ENCODE measurements around the gene PAPPA2.
"Not testable (repeated sequence)": the region's sequence is repeated elsewhere in the genome, so short reads cannot be mapped to it uniquely, and the experiment has no call there.

The PAPPA2 gene

DNA sequence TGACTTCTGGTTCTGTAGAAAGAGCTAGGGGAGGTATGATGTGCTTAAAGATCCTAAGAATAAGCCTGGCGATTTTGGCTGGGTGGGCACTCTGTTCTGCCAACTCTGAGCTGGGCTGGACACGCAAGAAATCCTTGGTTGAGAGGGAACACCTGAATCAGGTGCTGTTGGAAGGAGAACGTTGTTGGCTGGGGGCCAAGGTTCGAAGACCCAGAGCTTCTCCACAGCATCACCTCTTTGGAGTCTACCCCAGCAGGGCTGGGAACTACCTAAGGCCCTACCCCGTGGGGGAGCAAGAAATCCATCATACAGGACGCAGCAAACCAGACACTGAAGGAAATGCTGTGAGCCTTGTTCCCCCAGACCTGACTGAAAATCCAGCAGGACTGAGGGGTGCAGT, 93.3 kb downstream of the PAPPA2 start:
- no peak for DNase-seq

DNA sequence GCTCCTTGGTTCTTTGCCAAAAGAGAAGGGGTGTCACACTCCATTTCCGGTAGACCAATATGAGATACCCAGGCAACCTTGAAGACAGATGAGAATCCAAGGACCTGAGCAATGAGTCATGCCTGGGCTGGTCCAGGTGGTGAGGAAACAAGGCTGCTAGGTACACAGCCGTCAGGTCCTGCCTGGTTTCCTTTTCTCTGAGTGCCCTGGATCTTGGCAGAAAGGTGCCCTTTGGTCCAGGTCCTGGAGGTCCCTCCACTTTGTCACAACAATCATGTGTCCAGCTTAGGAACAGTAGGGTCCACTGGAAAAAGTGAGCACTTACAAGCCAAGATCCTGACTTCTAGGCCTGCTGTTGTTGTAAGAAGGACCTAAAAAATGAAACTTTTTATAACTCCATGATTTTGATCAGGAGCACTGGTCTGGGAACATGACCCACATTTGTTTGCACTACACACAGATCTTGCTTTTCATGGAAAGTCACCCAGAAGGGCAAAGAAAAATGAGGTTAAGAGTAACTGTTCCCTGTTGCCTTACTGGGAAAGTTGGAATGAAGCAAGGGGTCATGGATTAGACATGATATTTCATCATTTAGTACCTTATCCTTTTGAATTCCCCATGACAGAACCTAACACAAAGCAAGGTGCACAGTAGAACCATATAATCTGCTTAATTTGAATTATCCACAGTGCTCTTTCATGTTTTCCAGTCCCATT, 94.7 kb downstream of the PAPPA2 start:
- no peak for DNase-seq

DNA sequence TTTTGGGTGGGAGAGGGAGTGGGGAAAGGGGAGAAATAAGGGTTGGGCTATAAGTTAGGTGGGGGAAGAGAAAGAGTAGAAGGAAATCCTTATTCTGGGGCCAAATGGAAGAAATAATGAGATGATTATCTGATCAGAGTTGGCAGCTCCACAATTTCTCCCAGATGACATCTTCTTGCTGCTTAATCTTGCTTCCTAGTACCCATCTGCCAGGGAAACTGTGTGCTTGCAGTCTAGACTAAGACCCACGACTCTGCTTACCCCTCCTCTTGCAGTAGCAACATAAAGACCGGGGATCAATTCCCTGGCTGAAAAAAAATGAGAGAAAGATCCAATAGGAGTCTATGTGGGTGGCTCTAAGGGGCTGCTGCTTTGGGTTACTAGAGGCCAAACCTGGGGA, 95.6 kb downstream of the PAPPA2 start:
- no peak for DNase-seq

DNA sequence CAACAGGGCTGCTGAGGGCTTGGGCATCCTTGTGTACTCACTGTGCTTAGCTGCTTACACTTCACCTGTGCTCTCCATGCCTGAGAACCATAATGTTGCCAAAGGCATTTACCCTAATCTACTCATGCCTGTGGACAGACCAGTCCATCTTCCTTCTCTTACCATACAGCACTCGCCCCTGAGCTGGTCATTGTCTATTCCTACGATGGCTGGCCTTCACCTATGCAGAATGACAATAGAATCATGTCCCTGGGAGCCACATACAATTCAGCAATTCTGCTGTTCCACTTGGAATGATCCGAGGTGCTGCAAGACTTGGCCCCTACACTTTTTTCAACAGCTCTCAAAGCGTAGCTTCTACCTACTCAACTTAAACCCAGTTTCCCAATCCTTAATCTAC, 96.5 kb downstream of the PAPPA2 start:
- no peak for DNase-seq

DNA sequence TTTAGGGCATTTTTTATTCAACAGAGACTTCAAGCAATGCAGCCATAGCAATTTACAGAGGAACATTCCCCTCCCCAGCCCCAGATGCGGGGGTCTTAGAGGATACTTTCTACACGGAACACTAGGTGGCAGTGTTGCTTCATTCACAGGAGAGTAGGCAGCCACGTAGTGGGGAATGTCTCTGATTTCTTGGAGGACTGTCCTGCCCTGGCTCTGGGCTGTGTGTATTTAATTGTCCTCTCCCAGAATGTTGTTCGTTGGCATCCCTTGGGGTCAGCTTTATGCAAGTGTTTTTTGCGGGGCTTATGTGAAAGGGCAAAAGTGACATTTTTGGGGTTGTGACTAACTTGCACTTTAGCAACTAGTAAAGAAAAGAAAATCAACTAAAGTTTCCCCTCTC, 96.9 kb downstream of the PAPPA2 start:
- DNase-seq, result no peak

DNA sequence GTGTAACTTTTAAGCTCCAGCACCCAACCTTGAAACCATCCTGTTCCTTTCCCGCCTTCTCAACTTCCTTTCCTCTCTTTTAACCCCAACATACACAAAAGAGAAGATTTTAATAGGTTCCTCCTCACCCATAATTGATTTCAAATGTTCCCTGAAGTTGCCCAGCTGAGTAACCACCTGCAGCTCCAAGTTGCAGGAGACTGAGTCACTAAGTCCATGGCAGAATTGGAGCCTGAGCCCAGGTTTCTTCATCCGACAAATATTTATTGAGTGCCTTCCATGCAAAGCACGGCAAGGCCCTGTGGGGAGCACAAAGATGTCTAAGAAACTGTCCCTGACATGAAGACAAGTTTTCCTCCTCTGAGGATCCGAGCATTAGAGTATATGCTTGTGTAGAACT, 97.7 kb downstream of the PAPPA2 start:
- no peak for DNase-seq

DNA sequence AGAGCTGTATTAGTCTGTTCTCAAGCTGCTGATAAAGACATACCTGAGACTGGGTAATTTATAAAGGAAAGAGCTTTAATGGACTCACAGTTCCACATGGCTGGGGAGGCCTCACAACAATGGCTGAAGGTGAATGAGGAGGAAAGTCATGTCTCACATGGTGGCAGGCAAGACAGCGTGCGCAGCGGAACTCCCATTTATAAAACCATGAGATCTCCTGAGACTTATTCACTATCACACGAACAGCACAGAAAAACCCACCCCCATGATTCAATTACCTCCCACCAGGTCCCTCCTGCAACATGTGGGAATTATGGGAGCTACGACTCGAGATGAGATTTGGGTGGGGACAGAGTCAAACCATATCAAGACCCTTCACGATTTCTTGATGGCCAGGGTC, 98.8 kb downstream of the PAPPA2 start:
- DNase-seq, result not testable (repeated sequence)

DNA sequence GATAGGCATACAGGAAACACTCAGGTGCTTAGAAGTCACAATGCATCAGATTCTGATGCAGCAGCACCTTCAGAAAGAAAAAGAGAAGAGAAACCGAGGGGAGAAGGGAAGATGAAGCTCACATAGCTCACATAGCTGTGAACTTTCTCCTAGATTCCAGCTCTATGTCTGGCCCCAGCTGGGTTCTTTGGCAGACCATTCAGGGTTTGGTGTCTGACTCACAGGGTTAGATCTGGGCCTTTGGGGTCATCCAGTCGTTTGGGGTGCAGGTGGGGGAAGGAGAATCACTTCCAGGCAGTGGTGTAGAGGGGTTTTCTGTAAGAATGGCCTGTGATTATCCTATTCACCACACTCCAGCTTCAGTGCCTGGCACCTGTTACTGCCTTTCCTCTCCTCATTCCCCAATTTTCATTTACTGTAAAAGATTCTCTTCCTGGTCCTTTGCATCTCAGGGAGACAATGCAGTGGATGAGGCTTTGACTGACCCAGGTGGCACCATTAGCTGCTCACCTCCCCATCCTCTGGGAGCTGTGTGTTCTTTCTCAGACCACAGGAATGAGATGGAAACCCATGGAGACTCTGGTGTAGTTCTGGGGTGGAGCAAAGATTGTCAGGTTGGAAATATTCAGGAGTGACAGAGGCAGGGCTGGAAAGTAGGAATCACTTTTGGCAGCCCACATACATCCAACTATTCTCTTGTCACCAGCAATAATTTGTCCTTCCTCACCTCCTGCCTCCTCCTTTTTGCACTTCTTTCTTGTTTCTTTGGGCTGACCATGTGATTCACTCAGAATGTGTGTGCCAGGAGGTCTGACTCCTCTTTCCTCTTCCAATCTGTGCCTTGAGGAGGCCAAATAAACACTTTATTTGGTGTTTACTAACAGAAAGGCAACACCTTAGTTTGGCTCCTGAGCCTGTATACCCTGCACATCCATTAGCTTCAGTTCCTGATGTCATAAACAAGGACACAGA, 103.3 kb downstream of the PAPPA2 start:
- no peak for DNase-seq

DNA sequence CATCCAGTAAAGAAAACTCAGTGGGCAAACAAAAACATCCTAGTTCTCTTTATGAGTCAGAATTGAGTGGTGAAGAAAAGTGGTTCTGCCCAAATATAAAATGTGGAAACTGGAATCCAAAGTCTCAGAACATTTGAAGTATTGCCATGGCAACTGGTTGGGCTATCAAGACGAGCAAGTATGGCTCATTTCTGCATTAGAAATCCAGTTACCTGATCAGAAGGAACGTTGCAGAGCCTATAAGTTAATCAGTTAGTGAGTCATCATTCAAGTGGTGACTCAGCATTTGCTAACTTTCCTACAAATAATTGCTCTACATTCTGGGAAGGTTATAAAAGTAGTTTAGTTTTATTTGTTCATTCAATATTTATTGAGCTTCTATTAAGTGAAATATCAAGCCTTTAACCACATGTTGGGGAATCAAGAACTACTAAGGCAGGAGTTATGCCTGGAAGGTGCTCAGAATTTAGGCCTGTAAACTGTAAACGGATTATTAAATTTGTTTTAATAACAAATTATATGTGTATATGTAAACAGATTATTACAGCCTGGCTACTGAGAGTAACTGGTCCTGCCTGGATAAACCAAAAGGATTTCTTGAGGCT, 104.3 kb downstream of the PAPPA2 start:
- no peak for DNase-seq

DNA sequence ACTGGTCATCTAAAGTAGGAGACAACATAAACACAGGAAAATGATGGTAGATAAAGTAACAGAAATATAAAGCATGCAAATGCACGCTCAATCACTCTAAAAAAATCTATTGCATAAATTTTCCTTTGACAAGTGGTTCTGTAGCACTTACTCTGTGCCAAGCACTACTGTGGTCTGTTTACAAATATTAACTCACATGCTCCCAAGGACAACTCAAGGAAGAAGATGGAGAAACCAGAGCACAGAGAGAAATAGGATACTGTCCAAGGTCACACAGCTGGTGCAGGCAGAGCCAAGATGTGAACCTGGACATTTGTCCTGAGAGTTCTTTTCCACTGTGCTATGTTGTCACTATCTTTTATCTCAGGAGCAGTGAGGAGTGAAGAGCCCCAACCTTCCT, 105.2 kb downstream of the PAPPA2 start:
- no peak for DNase-seq

DNA sequence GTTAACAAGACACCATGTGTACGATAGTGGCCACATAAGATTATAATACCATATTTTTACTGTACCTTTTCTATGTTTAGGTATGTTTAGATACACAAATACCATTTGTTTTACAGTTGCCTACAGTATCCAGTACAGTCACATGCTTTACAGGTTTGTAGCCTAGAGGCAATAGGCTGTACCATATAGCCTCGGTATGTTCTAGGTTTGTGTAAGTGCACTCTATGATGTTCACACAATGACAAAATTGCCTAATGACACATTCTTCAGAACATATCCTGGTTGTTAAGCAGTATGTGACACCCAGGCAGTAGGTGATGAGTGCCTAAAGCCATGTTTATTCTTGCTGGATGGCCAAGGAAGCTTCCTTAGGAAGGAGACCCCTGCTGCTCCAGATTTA, 111.8 kb downstream of the PAPPA2 start:
- no peak for DNase-seq

DNA sequence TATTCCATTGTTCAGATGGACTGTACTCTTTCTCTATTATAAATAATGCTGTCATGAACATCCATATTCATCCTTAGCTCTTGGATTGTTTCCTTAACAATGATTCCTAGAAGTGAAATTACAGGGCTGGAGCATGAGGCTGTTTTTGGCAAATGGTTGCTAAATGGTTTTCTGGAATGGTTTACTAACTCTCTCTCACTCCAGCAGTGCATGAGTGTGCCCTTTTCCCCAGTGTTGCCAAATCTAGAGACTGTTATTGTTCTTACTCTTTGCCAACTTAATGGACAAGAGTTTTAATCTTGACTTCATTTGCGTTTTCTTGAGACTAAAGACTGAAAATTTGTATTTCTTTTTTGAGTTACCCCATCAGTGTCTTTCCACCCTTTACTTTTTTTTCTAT, 113.0 kb downstream of the PAPPA2 start:
- DNase-seq, result no peak

DNA sequence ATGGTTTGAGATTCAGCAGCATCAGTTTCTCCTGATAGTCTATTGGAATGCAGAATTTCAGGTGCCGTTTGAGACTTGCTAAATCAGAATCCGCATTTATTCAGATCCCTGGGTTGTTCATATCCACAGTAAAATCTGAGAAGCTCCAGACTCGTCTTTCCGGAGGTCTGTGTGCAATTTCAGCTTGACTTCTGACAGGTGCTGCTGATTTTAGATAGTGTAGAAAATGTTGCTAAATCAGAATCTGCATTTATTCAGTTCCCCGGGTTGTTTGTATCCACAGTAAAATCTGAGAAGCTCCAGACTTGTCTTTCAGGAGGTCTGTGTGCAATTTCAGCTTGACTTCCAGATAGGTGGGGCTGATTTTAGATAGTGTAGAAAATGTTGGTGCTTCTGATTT, 113.7 kb downstream of the PAPPA2 start:
- DNase-seq, result no peak

DNA sequence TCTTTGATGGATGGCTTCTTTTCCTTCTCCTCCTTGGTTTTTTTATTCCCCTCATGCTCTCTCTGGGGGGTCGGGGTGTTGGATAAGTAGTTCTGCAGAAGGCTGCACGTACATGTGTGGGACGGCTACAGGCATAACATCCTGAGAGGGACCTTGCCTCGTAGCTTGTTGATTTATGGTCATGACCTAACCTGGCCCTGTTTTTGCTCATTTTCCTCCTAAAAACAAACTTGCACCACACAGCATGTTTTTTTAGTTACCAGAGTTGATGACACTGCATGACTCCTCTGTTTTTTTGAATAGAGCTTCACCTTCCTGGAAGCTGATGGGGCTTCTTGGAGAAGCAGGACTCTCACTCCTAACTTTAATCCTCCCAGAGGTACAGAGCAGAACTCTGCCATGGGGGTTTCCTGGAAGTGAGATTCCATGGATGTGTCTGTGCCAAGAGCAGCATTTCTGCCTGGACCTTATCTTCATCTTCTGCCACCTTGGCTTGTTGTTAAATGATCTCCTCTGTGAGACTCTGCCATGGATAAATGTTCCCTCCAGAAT, 114.7 kb downstream of the PAPPA2 start:
- no peak for DNase-seq

DNA sequence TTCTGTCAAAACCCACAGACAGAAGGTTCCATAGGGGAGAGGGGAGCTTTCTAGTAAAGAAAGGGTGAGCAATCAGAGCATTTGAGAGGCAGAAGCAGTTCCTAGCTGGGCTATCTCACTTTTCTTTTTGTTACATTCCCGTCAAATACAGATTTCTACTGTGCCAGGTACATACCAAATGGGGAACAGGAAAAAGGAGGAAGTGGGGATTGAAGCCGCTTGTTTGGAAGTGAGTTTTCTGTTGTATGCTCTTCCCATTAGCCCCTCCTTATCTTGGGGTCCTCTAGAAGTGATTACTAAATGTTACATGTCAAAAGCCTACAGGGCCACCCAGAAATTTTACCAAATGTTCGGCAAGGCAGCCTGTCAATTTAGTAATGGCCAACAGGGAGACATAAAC, 116.1 kb downstream of the PAPPA2 start:
- DNase-seq, result no peak

DNA sequence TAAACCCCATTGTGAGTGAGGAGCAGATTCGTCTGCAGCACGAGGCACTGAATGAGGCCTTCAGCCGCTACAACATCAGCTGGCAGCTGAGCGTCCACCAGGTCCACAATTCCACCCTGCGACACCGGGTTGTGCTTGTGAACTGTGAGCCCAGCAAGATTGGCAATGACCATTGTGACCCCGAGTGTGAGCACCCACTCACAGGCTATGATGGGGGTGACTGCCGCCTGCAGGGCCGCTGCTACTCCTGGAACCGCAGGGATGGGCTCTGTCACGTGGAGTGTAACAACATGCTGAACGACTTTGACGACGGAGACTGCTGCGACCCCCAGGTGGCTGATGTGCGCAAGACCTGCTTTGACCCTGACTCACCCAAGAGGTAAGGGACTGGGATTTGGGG, 132.2 kb downstream of the PAPPA2 start:
- no peak for DNase-seq

DNA sequence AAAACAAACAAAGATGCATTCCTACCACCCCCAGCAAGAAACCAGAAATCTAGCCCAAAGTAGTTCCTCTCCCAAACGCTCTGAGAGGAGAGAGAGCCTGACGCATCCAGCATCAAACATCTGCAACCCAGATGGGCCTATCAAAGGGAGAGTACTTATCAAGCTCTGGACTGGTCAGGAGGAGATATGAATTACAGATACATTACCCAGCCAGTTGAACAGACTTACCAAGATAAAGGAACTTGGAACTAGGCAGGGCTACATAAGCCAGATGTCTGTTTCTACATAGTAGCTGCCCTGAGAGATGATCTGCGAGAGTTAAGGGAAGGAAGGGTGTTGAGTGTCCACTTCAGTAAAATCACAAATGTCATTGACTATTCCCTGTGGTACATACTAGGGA, 138.4 kb downstream of the PAPPA2 start:
- no peak for DNase-seq

DNA sequence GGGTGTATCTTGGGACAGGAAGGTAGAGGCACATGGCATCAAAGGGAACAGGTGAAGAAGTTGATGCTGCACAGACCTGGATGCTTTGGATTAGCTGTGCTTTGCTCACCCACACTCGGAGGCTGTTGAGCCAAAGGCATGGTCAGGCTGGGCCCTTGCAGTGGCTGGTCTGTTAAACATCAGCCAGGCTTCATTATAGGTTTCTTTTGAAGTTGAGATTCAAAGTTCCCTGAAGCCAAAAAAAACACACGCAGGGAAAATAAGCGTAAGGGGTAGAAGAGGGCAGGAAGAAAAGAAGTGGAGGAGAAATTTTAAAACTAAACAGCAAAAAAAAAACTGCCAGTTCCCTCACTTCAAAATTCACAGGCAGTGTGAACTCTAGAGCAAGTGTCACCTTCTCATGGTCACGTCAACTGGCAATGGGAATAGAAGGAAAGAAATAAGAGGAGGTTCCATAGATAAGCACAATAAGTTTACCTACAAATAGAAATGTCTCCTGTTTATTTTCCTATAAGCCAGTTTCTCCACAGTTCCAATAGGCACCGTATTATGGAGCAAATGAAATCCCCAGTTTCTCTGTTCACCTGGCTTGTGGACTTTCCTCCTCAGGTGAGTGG, 139.5 kb downstream of the PAPPA2 start:
- DNase-seq, result no peak

DNA sequence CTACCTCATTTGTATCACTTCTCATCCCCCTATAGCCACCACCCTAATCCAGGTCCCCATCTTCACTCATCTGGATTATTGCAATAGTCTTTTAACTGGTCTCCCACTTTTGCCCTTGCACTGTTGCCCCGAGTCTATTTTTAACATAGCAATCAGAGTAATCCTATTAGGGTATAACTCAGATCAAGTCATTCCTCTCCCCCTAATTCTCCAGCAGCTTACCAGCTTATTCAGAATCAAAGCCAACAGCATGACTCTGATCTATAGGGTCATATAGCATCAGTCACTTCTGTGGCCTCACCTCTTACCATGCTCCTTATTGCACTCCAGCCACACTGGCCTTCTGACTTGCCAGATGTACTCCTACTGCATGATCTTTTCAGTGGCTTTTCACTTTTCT, 140.7 kb downstream of the PAPPA2 start:
- DNase-seq, result no peak

DNA sequence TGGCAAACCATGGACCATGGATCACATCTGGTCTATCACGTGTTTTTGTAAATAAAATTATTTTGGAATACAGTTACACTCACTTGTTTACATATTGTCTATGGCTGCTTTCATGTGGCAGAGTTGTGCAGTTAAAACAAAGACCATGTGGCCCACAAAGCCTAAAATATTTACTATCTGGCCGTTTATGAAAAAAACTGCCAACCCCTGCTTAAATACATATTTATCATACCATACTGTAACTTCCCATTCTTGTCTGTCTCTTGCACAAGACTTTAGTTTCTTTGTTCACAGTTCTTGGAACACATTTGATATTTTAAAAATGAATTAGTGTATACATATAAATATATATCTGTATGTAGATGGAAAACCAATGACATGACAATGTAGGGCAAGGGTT, 141.5 kb downstream of the PAPPA2 start:
- no peak for DNase-seq

DNA sequence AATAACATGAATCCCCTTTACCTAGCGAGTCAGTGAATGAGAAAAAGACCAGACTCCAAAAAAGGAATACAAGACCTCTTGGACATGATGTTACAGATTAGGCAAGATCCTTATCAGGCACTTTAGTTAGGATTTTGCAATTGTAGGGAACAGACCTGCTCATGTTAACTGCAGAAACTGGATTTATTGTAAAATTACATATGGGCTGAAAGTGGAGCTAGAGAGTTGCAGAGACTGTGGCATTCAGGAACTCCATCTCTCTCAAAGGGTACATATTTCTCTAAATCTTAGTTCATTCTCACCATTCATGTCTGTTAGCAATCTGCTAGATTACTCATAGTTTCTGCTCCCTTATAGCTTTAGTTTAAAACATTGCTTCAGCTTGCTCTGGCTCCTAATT, 142.2 kb downstream of the PAPPA2 start:
- DNase-seq, result no peak

DNA sequence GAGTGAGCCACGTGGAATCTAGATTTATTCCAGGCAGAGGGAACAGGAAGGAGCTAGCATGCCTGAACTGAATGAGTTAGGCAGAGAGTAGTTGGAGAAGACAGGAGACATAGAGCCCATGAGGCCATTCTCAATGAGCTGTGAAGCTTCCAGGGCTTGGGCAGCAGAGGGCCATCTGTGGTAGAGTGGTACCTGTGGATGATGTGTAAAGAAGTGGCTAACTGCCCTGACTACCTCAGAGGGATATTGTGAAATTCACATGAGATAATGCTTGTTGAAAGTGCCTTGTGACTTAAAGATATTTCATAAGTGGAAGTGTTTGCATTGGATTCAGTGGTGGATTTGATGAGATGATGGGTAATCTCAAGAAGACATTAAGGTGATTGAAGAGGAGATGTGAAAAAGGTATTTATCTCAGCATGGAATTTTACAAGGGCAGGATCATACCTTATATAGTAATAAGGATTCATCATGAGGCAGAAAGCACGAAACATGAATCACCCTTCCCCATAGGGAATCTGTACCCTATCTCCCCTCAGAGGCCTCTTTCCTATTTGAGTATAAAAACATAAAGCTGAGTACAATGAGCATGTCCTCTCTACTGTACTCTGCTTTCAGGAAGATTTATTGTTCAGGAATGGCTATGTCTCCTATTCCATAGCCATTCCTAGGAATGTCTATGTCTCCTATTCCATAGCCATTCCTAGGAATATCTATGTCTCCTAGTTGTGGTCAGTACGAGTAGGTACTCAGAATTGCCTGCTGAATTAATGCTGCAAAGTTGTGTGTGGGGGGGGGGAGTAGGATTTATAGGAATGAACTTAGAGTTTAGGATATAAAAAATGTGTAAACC, 146.8 kb downstream of the PAPPA2 start:
- DNase-seq, result no peak
